Stimulated activated CD8-positive, alpha-beta memory T cell treated with anti-CD3 and anti-CD28 coated beads, Interleukin-4, amount 100 ng/mL, for 1 hour (primary cell): ENCODE results near the gene KIRREL1.

Experiments used
- DNase-seq, 2 donors: peaks; one replicate each; pipeline ENCODE4 v3.0.0-alpha.2; 2020; ENCODE audit warnings: low read depth in 2 of 2, low spot score in 1 of 2

Gene KIRREL1

DNA sequence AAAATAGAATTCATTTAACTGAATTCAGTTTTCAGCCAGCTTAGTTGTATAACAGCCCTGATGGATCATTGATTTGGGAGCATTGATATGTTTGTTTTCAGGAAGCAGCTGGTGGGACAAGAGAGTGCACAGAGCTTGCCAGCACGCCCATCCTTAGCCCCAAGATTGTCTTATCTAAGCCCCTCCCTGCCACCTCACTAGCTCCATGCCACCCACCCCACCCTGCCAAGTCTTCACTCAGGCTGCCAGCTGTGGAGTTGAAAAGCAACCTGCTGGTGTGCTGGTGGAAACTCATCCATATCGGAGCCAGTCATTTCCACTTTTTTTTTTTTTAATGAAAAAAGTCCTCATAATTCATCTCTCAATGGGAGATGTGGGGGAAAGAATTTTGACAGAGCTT is 11.8 kb downstream of the KIRREL1 start:
- DNase-seq, result no peak

DNA sequence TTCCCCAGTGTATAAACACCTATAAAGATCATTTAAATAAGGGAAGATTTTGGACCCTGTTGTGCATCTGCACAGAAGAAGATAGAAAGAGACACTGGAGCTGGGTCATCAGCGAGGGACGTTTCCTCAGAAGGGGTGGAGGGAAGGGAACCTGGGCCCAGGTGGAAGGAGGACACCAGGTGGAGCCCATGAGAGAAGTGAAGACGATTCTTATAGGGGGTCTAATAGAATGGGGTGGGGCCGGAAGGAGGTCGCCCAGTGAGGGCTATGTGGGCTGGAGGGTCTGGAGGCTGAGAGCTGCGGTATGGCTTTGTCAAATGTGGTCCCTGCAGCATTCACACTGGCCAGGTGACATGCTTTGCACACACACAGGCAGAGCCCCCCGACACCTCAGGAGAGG is 13.7 kb downstream of the KIRREL1 start:
- no peak for DNase-seq

DNA sequence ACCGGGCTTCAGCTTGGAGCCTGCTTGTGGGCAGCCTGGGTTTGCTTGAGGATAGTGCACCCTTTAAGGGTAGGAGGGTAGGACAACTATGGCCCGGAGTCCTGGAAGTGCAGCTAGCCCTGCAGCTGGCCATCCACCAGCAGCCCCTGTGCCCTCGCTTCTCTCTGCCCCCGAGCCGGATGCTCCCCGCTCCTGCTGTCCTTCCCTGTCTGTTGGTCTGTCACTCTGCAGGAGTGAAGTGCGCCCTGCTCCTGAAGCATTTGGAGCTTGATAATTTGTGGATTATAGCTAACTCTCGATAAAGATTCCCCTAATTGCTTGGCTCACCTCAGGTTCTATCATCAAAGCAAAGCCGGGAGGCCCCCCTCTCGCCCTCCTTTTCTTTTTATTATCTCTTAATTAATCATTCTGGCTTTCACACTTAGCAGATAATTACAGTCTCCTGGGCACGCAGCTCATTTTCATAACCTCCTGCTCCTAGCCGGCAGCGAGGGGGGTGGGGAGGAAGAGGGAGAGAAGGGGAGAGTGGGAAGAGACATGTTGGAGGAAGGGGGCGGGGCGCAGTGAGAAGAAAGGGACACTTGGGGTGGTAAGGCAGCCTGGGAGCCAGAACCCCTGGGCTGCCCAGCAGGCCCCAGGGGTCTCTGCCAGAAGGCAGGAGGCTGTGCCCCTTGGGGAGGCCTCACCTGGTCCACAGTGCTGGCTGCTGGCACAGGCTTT is 14.4 kb downstream of the KIRREL1 start:
- no peak for DNase-seq

DNA sequence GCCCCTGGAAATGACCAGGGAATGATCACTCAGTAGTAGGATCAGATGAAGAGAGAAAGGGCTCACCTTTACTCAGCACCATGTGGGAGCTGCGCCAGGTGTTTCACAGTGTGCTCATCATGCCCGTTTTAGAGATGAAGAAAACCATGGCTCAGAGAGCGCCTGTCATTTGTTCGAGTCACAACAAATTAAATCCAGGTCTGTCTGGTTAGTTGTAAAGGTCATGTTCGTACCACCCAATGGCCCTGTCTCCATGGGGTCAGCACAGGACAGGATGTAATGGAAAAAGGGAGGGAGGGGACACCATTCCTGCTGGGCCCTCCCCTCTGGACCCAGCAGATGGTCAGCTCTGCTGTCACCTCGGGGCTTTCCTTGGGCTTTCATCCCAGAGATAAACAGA is 15.2 kb downstream of the KIRREL1 start:
- no peak for DNase-seq

DNA sequence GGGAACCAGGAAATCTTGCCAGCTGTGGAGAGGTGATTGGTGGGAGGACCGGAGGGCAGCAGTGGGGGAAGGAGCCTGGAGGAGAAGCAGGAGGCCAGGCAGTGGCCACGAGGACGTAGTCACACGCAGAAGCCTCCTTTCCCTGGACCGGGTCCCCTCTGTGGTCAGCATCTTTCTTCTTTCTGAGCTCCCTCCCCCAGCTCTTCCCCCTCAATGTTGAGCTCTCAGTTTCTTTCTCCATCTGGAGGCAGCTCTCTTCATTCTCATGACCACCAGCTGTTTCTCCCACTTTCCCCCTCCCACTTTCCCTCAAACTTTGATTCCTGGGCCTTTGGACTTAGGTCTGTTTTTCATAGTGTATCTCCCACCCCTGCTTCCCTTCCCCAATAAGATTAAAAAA is 18.3 kb downstream of the KIRREL1 start:
- DNase-seq, result no peak

DNA sequence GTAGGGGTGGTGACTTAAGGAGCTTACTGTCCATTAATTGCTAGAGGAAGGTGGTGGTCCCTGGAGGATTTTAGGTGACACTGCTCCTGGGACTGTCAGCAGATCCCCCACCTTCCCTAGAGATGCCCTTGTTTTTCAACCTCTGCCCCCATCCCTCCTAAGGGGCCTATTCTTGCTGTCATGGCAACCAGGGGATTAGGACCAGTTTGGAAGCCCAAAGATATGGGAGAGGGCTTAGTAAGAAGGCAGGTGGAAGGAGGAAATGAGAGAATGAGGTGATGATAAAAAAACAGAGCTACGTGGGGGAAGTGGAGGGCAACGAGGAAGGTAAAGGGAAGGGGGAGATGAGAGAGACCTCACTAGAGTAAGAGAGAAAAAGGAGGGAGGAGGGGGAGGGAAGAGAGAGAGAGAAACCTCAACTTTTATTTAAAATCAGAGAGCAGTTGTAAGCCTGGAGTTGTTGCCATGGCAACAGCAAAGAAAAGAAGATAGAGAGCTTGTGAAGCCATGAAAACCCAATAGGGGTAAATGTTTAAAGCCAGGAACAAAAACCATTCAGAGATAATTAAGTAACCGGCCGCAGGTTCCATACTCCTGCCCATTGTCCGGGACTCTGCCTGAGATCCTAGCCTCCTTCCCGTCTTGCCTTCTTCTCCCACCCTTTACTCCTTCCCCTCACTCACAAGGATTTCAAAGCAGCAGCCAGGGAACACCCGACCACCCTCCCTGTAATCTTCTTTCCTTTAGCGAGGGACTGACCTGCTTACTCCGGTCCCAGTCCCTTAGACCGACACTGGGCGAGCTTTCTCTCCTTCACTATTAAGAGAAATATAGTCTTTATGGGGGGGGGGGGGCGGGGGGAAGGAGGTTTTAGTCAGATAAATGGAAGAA is 20.6 kb downstream of the KIRREL1 start:
- DNase-seq, result no peak

DNA sequence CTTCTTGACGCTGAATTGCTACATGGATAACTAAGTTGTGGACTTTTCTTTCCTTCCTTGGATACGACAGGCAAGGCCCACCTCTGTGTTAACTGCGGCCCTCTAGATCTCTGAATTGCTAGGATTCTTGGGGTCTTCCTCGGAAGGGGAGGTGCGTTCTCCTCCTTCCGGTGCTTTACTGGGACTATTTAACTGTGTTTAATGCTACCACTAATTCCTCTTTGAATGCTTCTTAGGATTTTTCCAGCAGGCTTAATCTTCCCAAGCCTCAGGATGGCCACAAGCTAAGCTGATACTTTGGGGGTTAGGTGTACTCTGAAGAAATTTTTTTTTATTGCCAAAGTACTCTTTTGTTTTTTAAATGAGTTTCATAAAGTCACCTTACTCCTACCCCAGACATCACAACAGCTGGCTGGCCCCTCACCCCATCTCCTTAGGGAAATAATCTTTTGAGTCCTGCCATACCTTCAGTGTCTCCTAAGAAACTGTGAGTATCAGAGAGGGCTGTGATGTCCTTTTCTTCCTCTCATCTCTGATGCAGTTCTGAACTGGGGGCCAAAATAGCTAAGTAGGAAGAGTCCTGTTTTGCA is 21.4 kb downstream of the KIRREL1 start:
- no peak for DNase-seq

DNA sequence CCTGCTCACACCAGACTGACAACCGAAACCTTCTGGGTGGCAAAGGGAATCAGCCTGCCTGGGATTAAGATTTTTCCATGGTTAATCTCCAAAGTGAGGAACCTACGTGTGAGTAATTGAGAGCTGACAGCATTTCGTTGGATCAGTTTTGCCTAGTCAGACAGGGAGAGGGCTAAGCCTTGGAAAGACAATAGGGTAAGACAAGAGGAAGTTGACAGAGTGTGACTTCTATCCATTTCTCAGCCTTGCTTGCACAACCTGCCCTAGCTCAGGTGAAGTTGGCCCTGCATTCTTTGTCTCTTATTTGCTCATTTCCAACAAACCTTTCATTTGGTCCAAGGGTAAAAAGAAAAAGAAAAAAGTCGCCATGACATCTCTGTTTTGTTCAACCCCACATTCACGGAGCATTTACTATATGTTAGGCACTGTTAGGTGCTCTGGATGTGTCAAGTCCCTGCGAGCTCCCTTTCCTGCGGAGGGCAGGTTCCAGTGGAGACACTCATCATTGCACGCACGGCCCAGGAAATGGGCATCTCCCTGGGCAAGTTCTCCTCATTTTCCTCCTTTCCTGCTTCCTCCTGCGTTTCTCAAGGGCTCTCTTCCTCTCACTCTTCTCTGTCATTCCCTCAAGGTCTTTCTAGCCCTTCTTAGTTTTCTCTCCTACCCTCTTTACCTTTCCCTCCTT is 23.3 kb downstream of the KIRREL1 start:
- DNase-seq, result no peak

DNA sequence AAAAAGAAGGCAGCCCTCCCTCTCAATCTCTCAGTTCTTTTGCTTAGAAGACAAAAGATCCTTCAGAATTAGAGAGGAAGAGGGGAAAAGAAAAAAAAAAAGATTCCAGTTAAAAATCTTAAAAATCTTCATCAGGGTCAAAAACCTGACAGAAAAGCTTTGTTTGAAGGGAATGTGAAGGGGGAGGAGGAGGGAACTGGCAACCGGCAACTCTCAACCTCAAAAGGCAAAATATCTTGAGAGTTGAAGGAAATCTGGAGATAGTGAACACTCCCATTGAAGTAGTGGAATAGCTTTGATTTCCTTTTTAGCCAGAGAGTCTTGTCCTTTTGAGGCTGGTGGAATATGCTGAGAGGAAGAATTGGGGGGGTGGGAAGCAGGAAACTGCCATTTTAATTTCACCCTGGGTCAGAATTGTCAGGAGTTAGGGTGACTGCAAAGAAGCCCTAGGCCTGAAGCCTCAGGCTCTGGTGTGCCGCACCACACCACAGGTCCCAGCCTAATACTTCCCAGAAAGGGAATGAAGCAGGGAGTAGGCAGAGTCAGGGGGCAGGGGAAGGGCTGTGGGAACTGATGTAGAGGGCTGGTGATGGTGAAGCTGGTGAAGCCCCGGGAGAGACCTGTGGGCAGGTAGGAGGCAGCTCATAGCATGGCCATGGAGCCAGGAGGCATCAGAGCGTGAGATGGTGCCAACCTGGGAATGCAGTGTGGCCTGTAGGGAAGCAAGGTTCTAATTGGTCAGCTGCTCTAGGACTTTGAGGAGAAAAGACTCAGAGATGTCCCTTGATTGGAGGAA is 24.6 kb downstream of the KIRREL1 start:
- no peak for DNase-seq

DNA sequence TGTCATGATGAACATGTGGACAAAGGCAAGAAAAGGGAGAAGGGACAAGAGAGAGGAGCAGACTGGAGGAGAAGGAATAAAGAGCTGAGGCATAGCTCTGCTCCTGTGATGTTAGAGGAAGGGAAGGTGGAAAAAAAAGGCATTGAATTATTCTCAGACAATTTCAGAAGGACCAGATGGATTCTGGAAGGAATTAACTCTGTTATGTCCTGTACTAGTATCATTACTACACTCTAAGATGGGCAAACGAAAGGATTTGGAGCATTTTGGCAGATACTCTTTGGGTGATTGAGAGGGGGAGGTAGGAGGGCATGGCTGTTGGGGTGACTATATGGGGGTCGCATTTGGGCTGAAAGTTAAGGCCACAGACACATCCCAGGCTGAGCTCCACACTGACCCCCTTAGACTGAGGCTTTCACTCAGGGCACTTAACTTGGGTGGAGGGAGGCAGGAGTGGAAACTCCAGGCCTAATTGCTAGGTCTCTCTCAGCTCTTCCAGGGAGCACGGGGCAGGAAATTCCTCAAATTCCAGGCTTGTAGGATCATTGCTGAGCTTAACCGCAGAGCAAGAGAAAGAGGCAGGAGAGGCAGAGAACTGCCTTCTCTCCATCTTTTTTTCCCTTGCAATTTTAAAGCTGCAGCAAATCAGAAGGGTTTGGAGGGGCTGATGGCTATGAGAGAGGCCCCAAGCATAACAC is 25.9 kb downstream of the KIRREL1 start:
- DNase-seq, result no peak

DNA sequence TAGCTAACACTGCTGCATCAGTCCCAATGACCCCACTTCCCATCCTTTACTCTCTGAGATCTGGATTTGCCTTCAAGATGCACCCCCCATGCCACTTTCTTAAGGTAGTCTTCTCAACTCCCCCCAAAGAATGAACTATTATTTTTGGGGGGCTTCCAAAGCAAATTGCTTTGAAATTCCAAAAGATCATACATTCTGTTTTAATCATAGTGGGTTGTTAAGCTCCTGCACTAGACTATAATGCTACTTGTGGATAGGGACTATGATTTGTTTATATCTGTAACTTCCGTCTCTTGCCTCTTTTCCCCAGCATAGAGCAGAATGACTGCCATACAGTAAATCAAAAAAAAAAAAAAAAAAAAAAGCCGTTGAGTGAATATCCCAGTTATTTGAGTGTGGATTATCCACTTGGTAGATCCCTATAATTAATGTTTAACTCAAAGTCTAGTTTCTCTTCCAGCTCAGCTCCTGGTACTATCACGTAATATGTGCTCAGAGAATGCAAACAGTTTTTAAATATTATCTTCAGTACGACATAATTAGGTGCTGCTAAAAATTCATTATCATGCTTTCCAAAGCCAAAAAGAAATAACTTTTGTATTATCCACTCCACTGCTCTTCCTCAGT is 26.9 kb downstream of the KIRREL1 start:
- no peak for DNase-seq

DNA sequence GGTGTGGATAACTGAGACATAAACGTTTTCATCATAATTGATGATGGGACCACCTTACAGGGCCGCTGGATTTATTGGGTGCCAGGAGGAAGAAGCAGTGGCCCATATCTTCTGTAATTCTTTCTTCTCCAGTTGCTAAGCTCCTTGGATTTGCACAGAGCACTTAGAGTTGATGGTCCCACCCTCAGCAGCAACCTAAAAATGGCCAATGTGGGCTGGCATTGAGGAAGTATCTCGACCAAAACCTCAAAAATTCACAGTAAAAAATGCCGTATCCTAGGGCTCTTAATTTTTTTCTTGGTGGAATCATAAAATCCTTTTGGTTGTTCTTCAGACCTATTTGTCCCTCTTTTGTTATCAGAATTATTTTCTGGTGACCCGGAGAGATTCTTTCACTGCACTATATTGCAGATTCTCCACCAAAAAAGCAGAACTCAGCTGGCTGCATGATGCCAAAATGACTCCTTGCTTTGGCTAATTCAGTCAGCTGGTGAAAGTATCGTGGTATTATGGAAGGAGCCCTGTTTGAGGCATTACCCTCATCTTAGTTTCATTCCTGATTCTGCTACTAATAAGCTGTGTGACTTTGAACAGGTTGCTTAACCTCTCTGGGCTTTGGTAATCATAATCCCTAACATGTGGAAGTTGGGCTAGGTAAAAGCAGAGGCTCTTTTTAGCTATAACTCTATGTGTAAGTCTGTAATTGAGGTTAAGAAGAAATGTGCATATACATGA is 27.6 kb downstream of the KIRREL1 start:
- no peak for DNase-seq

DNA sequence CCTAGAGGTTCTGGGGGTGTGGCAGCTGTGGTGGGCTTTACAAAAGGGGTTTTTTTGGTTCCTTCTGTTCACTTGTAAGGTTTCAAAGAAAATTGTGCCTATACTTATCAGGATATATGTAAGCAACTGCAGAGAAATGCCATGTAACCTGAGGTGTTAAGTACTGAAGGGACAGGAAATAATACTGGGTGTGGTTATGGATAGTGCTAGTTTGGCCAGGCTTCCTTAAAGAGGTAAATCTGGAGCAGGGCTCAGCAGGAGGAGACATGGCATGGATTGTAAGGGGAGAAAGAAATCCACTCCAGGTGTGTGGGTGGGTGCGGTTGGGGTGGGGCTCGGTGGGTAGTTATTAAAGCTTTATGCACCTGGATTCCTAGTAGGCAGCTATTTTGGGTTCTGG is 28.3 kb downstream of the KIRREL1 start:
- no peak for DNase-seq

DNA sequence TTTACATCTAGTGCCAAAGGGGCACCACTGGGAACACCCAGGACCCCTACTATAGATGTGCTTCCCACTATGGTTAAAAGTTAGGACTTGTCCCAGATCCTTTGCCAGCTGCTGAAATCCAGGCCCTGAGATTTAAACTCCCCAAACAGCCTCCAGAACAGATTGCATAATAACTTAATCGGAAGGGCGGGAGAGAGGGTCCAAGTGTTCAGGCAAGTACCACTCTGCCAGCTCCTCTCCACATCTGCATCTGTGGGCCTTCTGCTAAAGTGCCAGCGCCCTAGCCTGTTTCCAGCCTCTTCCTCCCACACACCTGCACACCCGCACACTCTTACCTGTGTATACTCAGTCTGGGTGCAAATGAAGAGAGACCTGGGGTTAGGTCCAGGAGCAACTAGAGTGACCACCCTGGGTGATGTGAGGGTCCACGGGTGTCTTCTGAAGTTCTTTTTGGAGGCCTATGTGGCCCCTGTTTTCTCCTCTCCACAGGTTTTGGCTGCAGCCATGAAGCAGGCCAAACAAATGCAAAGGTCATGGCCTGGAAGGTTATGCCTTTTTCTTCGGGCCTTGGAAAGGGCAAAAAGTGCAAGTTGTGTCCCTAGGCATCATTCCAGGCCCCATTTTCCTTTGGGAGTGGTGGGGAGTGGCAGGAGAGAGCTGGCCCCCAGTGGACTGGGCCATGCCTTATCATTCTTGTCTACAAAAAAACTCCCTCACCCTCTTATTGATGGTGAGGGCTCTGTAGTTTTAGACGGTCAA is 29.3 kb downstream of the KIRREL1 start:
- no peak for DNase-seq

DNA sequence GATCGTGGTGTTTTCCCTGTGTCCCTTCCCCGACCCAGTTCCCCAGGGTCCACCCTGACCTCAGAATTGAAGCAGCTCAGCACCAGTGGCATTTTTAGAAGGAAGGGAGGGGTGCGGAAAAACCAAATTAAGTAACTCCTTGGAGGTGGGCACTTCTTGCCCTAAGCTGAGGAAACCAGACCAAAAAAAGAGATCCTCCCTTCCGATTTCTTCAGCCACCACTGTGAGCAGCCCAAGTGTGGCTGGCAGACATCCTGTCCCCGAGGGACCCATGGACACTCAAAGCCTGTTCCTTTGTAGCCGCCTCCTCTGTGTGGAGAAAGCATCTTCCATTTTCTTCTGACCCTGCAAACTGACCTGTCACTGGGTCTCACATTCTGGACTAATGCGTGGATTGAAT is 31.3 kb downstream of the KIRREL1 start:
- DNase-seq, result no peak

DNA sequence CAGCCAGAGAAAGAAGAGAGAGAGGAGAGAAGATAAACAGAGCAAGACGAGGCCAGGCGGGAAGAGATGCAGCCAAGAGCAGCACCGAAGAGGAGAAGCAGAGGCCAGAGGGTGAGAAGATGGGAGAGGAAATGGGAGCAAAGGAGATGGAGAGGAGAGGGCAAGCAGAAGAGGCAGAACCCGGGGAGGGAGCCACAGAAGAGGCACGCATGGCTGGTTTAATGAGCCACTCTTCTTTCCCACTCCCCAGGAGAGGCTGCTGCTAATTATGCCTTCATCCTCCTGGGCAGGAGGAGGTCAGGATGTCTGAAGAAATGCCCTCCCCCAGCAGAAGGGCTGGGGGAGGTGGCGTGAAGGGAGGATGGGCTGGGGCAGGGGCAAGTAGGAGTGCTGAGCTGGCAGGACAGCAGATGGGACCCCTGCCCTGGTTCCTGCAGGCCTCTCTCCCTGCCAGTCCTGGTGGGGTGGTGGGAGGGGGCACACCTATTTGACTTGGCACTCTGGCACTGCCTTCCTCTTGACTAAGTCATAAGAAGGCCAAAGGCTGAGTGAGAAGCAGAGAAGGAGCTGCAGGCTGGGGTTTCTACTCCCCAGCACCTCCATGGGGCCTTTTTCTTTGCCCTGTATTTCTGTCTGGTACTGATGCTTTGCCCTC is 32.3 kb downstream of the KIRREL1 start:
- DNase-seq, result no peak

DNA sequence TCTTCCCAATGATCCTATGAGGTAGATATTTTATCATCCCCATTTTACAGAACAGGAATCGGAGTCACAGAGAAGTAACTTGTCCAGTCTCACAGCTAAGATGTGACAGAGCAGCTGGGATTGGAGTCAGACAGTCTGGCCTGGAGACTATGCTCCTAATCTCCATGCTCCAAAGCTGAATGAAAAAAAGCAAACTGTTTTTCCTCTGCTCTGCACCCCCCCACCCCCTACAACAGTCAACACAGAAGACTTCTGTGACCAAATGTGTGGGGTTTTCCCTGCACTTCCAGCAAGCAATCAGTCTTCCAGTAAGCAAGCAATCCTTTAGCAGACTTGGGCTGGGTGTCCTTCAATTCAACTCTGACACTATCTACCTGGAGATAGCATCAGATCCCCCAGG is 33.2 kb downstream of the KIRREL1 start:
- DNase-seq, result no peak

DNA sequence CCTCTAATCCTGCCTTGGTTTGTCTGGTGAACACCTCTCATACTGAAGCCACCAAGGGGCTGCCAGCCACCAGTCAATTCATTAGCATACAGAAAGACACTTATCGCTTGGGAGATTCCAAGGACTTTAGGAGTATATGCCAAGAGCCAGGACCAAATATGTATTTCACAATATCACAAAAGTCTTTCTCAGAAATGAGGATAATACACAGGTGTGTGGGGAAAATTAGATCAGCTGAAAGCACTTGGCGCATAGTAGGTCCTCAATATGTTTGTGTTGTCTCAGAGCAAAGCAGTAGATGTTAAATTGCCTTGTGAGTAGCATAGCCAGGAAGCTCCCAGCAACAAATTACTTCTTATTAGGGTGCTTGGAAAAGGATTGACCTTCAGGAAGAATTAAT is 34.1 kb downstream of the KIRREL1 start:
- no peak for DNase-seq
